MM.1S (cell line): ENCODE data around the gene ITPRIPL2.

Experiments
- CTCF ChIP-seq: fragments of 300-600 bp; sonication (generic); IDR thresholded peaks from 2 replicates; pipeline ENCODE4 v1.5.1; 2016; ENCODE audit warnings: antibody characterized with exemption, low read length, mixed read lengths
- EZH2 ChIP-seq: fragments of 300-600 bp; sonication (generic); optimal IDR thresholded peaks from 2 replicates; pipeline ENCODE3; 2017; ENCODE audit warnings: low read depth, mild to moderate bottlenecking, antibody characterized with exemption, low read length, mixed read lengths
- EZH2phosphoT487 ChIP-seq: fragments of 300-600 bp; sonication (generic); IDR thresholded peaks from 2 replicates; pipeline ENCODE4 v1.6.1; 2018; ENCODE audit warnings: antibody characterized with exemption, low read length

GRCh38 chr16:19147627-19148026 lies 33.9 kb downstream of the ITPRIPL2 start:
- TF ChIP-seq EZH2 (no peak), CTCF (no peak), EZH2phosphoT487 (no peak)
